ENCODE results near the gene BLNK. TPM values are rescaled to one million over a fixed set of nuclear protein-coding genes. Genes with fewer than 3 reads are reported as not detected.
A peak's percentile ranks its signal among the peaks of the same experiment; 100 is the strongest.
"Not testable (repeated sequence)": the region's sequence is repeated elsewhere in the genome, so short reads cannot be mapped to it uniquely, and the experiment has no call there.

Gene BLNK
- total and polyA plus RNA-seq, 2 of the 13 experiments (the other 11 are each of a cell fraction or from before 2014, with no cell fraction given) = not detected

- H3K4me3 ChIP-seq (replicated peaks in 1 of 3; ENCODE audit: insufficient read depth in 1 of 3, low read depth in 2 of 3, low read length in 3 of 3); H3K27ac ChIP-seq (ENCODE audit: extremely low read length, insufficient read depth, low read length); CTCF ChIA-PET (ENCODE audit: low intra/inter-chr PET ratio, low total read pairs); POLR2A ChIA-PET; H3K36me3 ChIP-seq (replicated peaks in 1 of 2; ENCODE audit: control insufficient read depth in 1 of 2, insufficient read depth in 2 of 2, low read length in 2 of 2); H3K9ac ChIP-seq (ENCODE audit: insufficient read depth, low read depth, low read length); H3K9me3 ChIP-seq (ENCODE audit: low read length); BruUV-seq (replicated peaks); ATAC-seq; H4K20me1 ChIP-seq (ENCODE audit: insufficient read depth, low read length); in situ Hi-C loops (cut with HindIII; ENCODE audit: extremely low pct_ligation_motif_present, low pct_unique_long_range_greater_than_20kb); FAIRE-seq; H3K4me2 ChIP-seq (ENCODE audit: low read depth, low read length); H2AFZ ChIP-seq (ENCODE audit: low read length); DNase-seq (ENCODE audit: low spot score); intact Hi-C loops (cut with micrococcal nuclease; ENCODE audit: unreplicated experiment); H3K27me3 ChIP-seq (ENCODE audit: control insufficient read depth in 1 of 2, insufficient read depth in 2 of 2, low read length in 2 of 2); H3K79me2 ChIP-seq (ENCODE audit: insufficient read depth, low read length); H3K4me1 ChIP-seq (ENCODE audit: insufficient read depth, low read length); TF ChIP-seq CREB1 (CRISPR knock-in tag; IDR thresholded peaks at IDR 0.05): not testable (repeated sequence)
- 3% methylated on average over 1 of the region's 1 CpG for WGBS (ENCODE audit: low lambda C conversion rate)
- TF ChIP-seq CREB1 (IDR thresholded peaks at IDR 0.05) = peak; percentile 70
Observed at GRCh38 chr10:96189505-96189904, 81.9 kb downstream of the BLNK start.

- ChIA-PET POLR2A (no interaction called here), CTCF (ENCODE audit: low intra/inter-chr PET ratio, low total read pairs) (no interaction called here)
- Histone ChIP-seq H3K79me2 (ENCODE audit: insufficient read depth, low read length) (no peaks in the 10 kb centered on the region), H2AFZ (ENCODE audit: low read length) (no peak overlapping the region), H4K20me1 (ENCODE audit: insufficient read depth, low read length) (no peaks in the 10 kb centered on the region), H3K4me3 (replicated peaks in 1 of 3; ENCODE audit: insufficient read depth in 1 of 3, low read depth in 2 of 3, low read length in 3 of 3) (no peak overlapping the region), H3K36me3 (replicated peaks in 1 of 2; ENCODE audit: control insufficient read depth in 1 of 2, insufficient read depth in 2 of 2, low read length in 2 of 2) (no peaks in the 10 kb centered on the region), H3K4me1 (ENCODE audit: insufficient read depth, low read length) (no peaks in the 10 kb centered on the region), H3K9ac (ENCODE audit: insufficient read depth, low read depth, low read length) (no peak overlapping the region), H3K9me3 (ENCODE audit: low read length) (no peaks in the 10 kb centered on the region), H3K27me3 (ENCODE audit: control insufficient read depth in 1 of 2, insufficient read depth in 2 of 2, low read length in 2 of 2) (no peaks in the 10 kb centered on the region), H3K4me2 (ENCODE audit: low read depth, low read length) (no peak overlapping the region), H3K27ac (ENCODE audit: extremely low read length, insufficient read depth, low read length) (no peak overlapping the region)
- no peak for TF ChIP-seq KDM4B (CRISPR knock-in tag; IDR thresholded peaks at IDR 0.05)
- no peak for TF ChIP-seq ZNF549 (CRISPR knock-in tag; IDR thresholded peaks at IDR 0.05)
- no peak for TF ChIP-seq ZNF761 (CRISPR knock-in tag; conservative IDR thresholded peaks at IDR 0.05)
- no peak for TF ChIP-seq ZNF83 (CRISPR knock-in tag; IDR thresholded peaks at IDR 0.05; ENCODE audit: borderline replicate concordance)
- no peak for TF ChIP-seq ZNF800 (CRISPR knock-in tag; IDR thresholded peaks at IDR 0.05)
- TF ChIP-seq SETDB1 (CRISPR knock-in tag; IDR thresholded peaks at IDR 0.05; ENCODE audit: borderline replicate concordance) = no peak
- TF ChIP-seq ZNF7 (CRISPR knock-in tag; IDR thresholded peaks at IDR 0.05) = no peak
- TF ChIP-seq ZNF432 (CRISPR knock-in tag; IDR thresholded peaks at IDR 0.05; ENCODE audit: borderline replicate concordance) = no peak
- TF ChIP-seq EEA1 (CRISPR knock-in tag; IDR thresholded peaks at IDR 0.05; ENCODE audit: borderline replicate concordance) = no peak
- TF ChIP-seq ZNF790 (CRISPR knock-in tag; IDR thresholded peaks at IDR 0.05; ENCODE audit: borderline replicate concordance) = no peak
- TF ChIP-seq KLF13 (CRISPR knock-in tag; IDR thresholded peaks at IDR 0.05) = no peak
- no peak for TF ChIP-seq RBAK (CRISPR knock-in tag; IDR thresholded peaks at IDR 0.05)
- no peak for TF ChIP-seq ZNF597 (CRISPR knock-in tag; IDR thresholded peaks at IDR 0.05)
- TF ChIP-seq PHB2 (IDR thresholded peaks at IDR 0.05; ENCODE audit: partially characterized antibody) = no peak
- intact Hi-C loops (cut with micrococcal nuclease; ENCODE audit: unreplicated experiment) (no loop called here), in situ Hi-C loops (cut with HindIII; ENCODE audit: extremely low pct_ligation_motif_present, low pct_unique_long_range_greater_than_20kb) (no loop called here)
- no TSS peak for BruUV-seq (replicated peaks)
- DNase-seq (ENCODE audit: low spot score) (no peak), ATAC-seq (no peak), FAIRE-seq (no peak)
- WGBS (ENCODE audit: low lambda C conversion rate) = 93% methylated on average over 1 of the region's 1 CpG
Observed at GRCh38 chr10:96188916-96189315, 82.5 kb downstream of the BLNK start.
